Activated CD4-positive, CD25-positive, alpha-beta regulatory T cell (primary cell): ENCODE measurements around the gene ALDH5A1.
"Not testable (repeated sequence)": the region's sequence is repeated elsewhere in the genome, so short reads cannot be mapped to it uniquely, and the experiment has no call there.

Experiments used
- DNase-seq, 4 experiments: peaks; one replicate each; lab custom pipeline; 2025; lab: John Stamatoyannopoulos, UW

Gene ALDH5A1

GRCh38 chr6:24486065-24486464 lies 8.7 kb upstream of the ALDH5A1 start:
- no peak for DNase-seq

GRCh38 chr6:24489470-24489869 lies 5.3 kb upstream of the ALDH5A1 start, which contains the start of gene GPLD1:
TSS of gene GPLD1 (minus strand) at chr6:24489578. CDS start at chr6:24489511, 67 bp downstream.
- DNase-seq: no peak

GRCh38 chr6:24489881-24490280 lies 4.9 kb upstream of the ALDH5A1 start:
- no peak for DNase-seq

GRCh38 chr6:24490948-24491347 lies 3.8 kb upstream of the ALDH5A1 start:
- DNase-seq: no peak

- no peak for DNase-seq
These were observed 2.3 kb upstream of the ALDH5A1 start for GRCh38 chr6:24492475-24492874.

- DNase-seq: no peak
These were observed 586 bp upstream of the ALDH5A1 start for GRCh38 chr6:24493945-24494820.

- no peak for DNase-seq
These were observed 2.6 kb downstream of the ALDH5A1 start for GRCh38 chr6:24497254-24497970.

GRCh38 chr6:24500683-24501082 lies 5.9 kb downstream of the ALDH5A1 start:
- no peak for DNase-seq

- DNase-seq: no peak
These were observed 6.6 kb downstream of the ALDH5A1 start for GRCh38 chr6:24501374-24501773.

GRCh38 chr6:24501914-24502313 lies 7.1 kb downstream of the ALDH5A1 start:
- no peak for DNase-seq

GRCh38 chr6:24504287-24504648 lies 9.5 kb downstream of the ALDH5A1 start:
- DNase-seq: no peak

GRCh38 chr6:24504649-24505586 lies 10.1 kb downstream of the ALDH5A1 start:
- DNase-seq: no peak

GRCh38 chr6:24506814-24507520 lies 12.2 kb downstream of the ALDH5A1 start:
- DNase-seq: no peak

- not testable (repeated sequence) for DNase-seq
These were observed 17.2 kb downstream of the ALDH5A1 start for GRCh38 chr6:24511976-24512375.

GRCh38 chr6:24513602-24514001 lies 18.8 kb downstream of the ALDH5A1 start:
- no peak for DNase-seq

- no peak for DNase-seq
These were observed 23.1 kb downstream of the ALDH5A1 start for GRCh38 chr6:24517659-24518543.

GRCh38 chr6:24520929-24521546 lies 26.3 kb downstream of the ALDH5A1 start:
- DNase-seq: peak in 1 of 4 experiments; percentile 16

GRCh38 chr6:24522228-24523176 lies 27.7 kb downstream of the ALDH5A1 start:
- DNase-seq: no peak

- no peak for DNase-seq
These were observed 29.6 kb downstream of the ALDH5A1 start for GRCh38 chr6:24524329-24524728.
